NCI-H128 (cell line): ENCODE measurements around the gene EVPL.
"Not testable (repeated sequence)": the region's sequence is repeated elsewhere in the genome, so short reads cannot be mapped to it uniquely, and the experiment has no call there.

ENCODE experiments used
- DNase-seq: peaks from one replicate; lab custom pipeline; 2025; ENCODE audit not compliant: unreplicated experiment; lab: John Stamatoyannopoulos, UW

EVPL gene

DNA sequence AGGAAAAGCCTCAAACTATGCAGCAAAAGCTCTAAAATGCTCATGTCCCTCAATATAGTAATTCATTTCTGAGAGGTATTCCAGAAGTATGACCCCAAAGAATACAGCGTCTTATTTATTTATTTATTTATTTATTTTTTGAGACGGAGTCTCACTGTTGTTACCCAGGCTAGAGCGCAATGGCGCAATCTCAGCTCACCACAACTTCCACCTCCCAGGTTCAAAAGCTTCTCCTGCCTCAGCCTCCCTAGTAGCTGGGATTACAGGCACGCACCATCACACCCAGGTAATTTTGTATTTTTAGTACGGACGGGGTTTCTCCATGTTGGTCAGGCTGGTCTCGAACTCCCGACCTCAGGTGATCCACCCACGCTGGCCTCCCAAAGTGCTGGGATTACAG is 58.1 kb downstream of the EVPL start:
- not testable (repeated sequence) for DNase-seq

DNA sequence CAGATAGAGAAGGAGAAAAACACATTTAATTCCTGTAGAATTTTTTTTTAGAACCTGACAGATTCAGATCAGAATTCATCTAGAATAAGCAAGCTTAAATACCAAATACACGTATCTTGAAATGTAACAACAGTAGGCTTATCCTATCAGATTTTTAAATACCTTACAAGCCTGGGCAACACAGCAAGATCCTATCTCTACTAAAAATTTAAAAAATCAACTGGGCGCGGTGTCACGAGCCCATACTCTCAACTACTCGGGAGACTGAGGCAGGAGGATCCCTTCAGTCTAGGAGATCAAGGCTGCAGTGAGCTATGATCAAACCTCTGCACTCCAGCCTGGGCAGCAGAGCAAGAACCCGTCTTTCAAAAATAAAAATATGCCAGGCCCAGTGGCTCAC is 61.6 kb downstream of the EVPL start:
- DNase-seq: no peak

DNA sequence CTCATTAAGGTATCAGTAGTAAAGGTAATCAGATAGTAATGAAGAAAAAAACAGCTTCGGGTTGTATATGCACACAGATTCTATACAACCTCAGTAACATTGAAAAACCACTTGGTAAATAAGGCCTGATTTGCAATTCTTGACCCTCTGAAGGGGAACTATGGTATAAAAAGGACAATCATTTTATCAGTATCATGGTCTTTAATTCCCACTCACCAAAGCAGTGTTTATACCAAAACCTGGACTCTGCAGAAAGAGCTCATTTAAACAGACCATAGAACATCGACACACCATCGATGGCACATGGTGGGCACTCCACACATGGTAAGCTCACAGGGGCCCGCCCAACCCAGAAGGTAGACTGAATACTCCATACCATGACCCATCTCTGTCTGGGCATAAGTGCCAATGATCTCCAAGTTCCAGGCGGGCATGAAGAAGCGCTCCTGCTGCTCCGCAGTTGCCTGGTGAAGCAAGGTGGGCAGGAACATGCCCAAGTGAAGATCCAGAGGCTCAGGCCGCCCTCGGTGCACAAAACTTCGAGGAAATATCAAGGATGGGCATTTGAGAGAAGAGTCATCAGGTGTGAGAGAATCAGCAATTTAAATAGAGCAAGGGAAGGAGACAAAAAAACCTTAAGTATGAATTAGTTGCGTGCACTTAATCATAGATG is 67.1 kb downstream of the EVPL start:
- no peak for DNase-seq

GRCh38 chr17:75959051-75959838 is 67.9 kb downstream of the EVPL start:
- DNase-seq: no peak
